ENCODE data around the gene PEMT.

PEMT gene

GRCh38 chr17:17545031-17545820 is 46.3 kb downstream of the PEMT start:
- no peaks in the 10 kb centered on the region for H3F3A ChIP-seq (ENCODE audit: insufficient read depth, low read length)
- H3K4me1 ChIP-seq (ENCODE audit: insufficient read depth, low read length, severe bottlenecking) = no peaks in the 10 kb centered on the region
- no peaks in the 10 kb centered on the region for H3K36me3 ChIP-seq (ENCODE audit: insufficient read depth, low read length)
- H3K27ac ChIP-seq (ENCODE audit: low read depth, low read length, poor library complexity, severe bottlenecking) = no peak overlapping the region
- H3K9me3 ChIP-seq (ENCODE audit: low read length) = no peaks in the 10 kb centered on the region
- no peaks in the 10 kb centered on the region for H4K20me1 ChIP-seq (ENCODE audit: insufficient read depth, low read length)
- no peak overlapping the region for H3K4me3 ChIP-seq (ENCODE audit: low read depth, low read length, poor library complexity, severe bottlenecking)
- TF ChIP-seq EZH2 (IDR thresholded peaks at IDR 0.05; ENCODE audit: borderline replicate concordance, low read length) (no peak), CTCF (IDR thresholded peaks at IDR 0.05; ENCODE audit: low read length) (no peak)
- no peak overlapping the region for H3K9ac ChIP-seq (ENCODE audit: low read length)
- no peaks in the 10 kb centered on the region for H3K9me2 ChIP-seq (ENCODE audit: low read depth, low read length)
- H3K4me2 ChIP-seq (ENCODE audit: low read length) = no peak overlapping the region
- no peak overlapping the region for H2AFZ ChIP-seq (ENCODE audit: low read length)
- H3K27me3 ChIP-seq (ENCODE audit: insufficient read depth, low read length) = no peaks in the 10 kb centered on the region
- no peaks in the 10 kb centered on the region for H3K79me2 ChIP-seq (ENCODE audit: insufficient read depth, low read length)

GRCh38 chr17:17542906-17543635 is 48.4 kb downstream of the PEMT start:
- no peak overlapping the region for H3K4me3 ChIP-seq (ENCODE audit: low read depth, low read length, poor library complexity, severe bottlenecking)
- H3K4me2 ChIP-seq (ENCODE audit: low read length) = no peak overlapping the region
- H3K9me3 ChIP-seq (ENCODE audit: low read length) = no peaks in the 10 kb centered on the region
- H3K27ac ChIP-seq (ENCODE audit: low read depth, low read length, poor library complexity, severe bottlenecking) = no peak overlapping the region
- no peak for TF ChIP-seq CTCF (IDR thresholded peaks at IDR 0.05; ENCODE audit: low read length)
- no peak for TF ChIP-seq EZH2 (IDR thresholded peaks at IDR 0.05; ENCODE audit: borderline replicate concordance, low read length)
- H3K9ac ChIP-seq (ENCODE audit: low read length) = no peak overlapping the region
- H3K9me2 ChIP-seq (ENCODE audit: low read depth, low read length) = no peaks in the 10 kb centered on the region
- H2AFZ ChIP-seq (ENCODE audit: low read length) = no peak overlapping the region
- no peaks in the 10 kb centered on the region for H3K27me3 ChIP-seq (ENCODE audit: insufficient read depth, low read length)
- no peaks in the 10 kb centered on the region for H3K4me1 ChIP-seq (ENCODE audit: insufficient read depth, low read length, severe bottlenecking)
- no peaks in the 10 kb centered on the region for H3K36me3 ChIP-seq (ENCODE audit: insufficient read depth, low read length)
- no peaks in the 10 kb centered on the region for H3F3A ChIP-seq (ENCODE audit: insufficient read depth, low read length)
- no peaks in the 10 kb centered on the region for H3K79me2 ChIP-seq (ENCODE audit: insufficient read depth, low read length)
- no peaks in the 10 kb centered on the region for H4K20me1 ChIP-seq (ENCODE audit: insufficient read depth, low read length)

- no peaks in the 10 kb centered on the region for H3F3A ChIP-seq (ENCODE audit: insufficient read depth, low read length)
- no peaks in the 10 kb centered on the region for H3K36me3 ChIP-seq (ENCODE audit: insufficient read depth, low read length)
- H3K9me2 ChIP-seq (ENCODE audit: low read depth, low read length) = no peaks in the 10 kb centered on the region
- TF ChIP-seq CTCF (IDR thresholded peaks at IDR 0.05; ENCODE audit: low read length) (no peak), EZH2 (IDR thresholded peaks at IDR 0.05; ENCODE audit: borderline replicate concordance, low read length) (no peak)
- no peak overlapping the region for H3K4me3 ChIP-seq (ENCODE audit: low read depth, low read length, poor library complexity, severe bottlenecking)
- H3K9ac ChIP-seq (ENCODE audit: low read length) = no peak overlapping the region
- no peaks in the 10 kb centered on the region for H3K4me1 ChIP-seq (ENCODE audit: insufficient read depth, low read length, severe bottlenecking)
- H3K79me2 ChIP-seq (ENCODE audit: insufficient read depth, low read length) = no peaks in the 10 kb centered on the region
- H3K27me3 ChIP-seq (ENCODE audit: insufficient read depth, low read length) = peaks cover under 1% of the 10 kb centered on the region; the same call in 1 of the 2 replicates
- no peak overlapping the region for H2AFZ ChIP-seq (ENCODE audit: low read length)
- H3K9me3 ChIP-seq (ENCODE audit: low read length) = no peaks in the 10 kb centered on the region
- H4K20me1 ChIP-seq (ENCODE audit: insufficient read depth, low read length) = no peaks in the 10 kb centered on the region
- no peak overlapping the region for H3K27ac ChIP-seq (ENCODE audit: low read depth, low read length, poor library complexity, severe bottlenecking)
- no peak overlapping the region for H3K4me2 ChIP-seq (ENCODE audit: low read length)
Observed at GRCh38 chr17:17541640-17542001, 49.9 kb downstream of the PEMT start.
